Right ventricle myocardium inferior (tissue), 1 donor: ENCODE measurements around the gene PNMT. TPM values are rescaled to one million over a fixed set of nuclear protein-coding genes. Genes with fewer than 3 reads are reported as not detected.
A peak's percentile ranks its signal among the peaks of the same experiment; 100 is the strongest.

Experiments used
- ATAC-seq: fragments of 200-7000 bp; cut with Tn5 transposase; one replicate; pipeline ENCODE4 v1.9.1; 2020; ENCODE audit warnings: mild to moderate bottlenecking, moderate library complexity
- DNase-seq: peaks from one replicate; pipeline ENCODE4 v3.0.0; 2021; ENCODE audit errors: missing footprints
- intact Hi-C: fragments of 100-400 bp; cut with DNase I; formaldehyde crosslinking; loops from one replicate; pipeline ENCODE4 v1.11.0; 2022
- total RNA-seq: library from RNA; stranded (reverse); fragmentation: NEBNext Ultra II Directional; extraction: Animal tissue kit (Norgen Biotek cat#: 25700); gene quantifications from one replicate; pipeline ENCODE4 v1.2.1, GENCODE V29; 2021
- donor health status: DM: no; HTN: yes; CAD: no; lungs with severe emphysema.

Gene PNMT
- total RNA-seq, 1 donor from 2014 or later = 5.1 TPM

DNA sequence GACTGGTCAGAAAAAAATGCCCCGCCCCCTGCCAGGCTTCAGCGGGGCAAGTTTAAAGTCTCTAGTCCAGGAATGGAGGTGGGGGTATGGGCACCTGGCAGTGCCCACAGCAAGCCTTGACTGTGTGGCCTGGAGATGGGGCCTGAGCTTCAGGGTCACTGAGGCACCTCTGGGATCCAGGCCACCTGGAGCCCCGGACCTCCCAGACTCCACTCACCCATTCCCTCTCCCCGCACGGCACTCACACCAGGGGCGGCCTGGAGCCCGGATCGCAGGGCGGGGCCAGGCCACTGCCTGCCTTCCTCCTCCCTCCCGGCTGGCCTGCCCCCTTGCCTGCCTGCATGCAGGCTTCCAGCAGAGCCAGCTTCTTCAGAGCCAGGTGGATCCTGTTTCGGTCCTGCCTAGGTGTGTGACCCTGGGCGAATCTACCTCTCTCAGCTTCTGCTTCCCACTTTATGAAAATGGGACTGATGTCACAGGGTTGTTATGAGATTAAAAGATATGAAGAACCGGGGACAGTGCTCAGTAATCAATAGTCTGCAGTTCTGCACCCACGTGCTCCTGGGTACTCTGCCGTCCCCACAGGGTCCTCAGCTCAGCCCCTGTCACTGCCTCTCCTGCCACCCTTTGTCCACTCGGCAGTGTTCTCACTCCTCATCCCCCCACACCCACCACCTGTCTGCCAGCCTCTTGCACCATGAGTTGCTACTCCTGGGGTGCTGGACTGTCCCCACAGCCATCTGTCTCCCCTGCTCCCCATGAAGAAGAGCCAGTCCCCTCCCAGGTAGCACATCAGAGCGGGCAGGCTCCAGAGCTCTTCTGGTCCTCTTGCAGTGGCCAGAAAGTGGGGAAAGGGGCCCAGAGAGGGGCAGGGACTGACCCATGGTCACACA, 4.3 kb upstream of the PNMT start:
- ATAC-seq = peak; percentile 4
- intact Hi-C loops = loop anchor here (5.0 kb wide), 1 partner anchor 88 kb away; no protein-coding TSS in a partner anchor
- no peak for DNase-seq

DNA sequence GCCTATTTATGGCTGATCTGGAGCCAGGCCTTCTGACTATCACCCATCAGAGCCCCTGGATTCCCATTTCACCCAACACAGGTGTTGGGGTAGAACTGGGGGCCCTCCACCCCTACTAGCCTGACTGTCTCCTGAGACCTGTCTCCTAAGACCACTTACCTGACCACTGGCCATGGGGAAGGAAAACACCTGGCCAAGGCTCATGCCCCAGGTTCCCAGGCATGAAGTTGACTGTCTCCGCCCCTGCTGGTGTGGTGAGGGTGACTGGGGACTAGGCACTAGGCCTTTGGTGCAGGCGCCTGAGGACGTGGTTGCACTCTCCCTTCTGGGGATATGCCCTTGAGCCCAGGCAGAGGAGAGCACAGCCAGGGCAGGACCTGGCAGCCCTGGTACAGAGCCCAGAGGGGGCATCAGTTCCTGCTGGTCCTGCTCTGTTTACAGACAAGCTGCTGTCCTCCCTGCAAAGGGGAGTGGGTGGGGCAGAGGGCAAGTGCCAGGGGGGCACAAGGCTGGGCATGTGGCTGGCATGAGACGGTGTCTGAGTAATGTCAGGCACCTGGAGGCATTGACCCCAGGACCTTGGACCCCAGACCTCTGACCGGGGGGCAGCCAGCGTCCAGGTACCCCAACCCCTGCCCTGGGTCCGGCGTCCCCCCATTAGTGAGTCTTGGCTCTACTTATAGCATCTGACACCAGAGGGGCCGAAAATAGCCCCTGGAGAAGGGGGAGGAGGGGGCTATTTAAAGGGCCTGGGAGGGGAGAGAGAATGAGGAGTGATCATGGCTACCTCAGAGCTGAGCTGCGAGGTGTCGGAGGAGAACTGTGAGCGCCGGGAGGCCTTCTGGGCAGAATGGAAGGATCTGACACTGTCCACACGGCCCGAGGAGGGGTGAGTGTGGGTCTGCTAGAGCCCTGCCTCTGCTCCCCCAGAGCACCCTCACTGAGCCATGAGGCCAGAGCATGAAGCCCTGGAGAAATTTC, 3.4 kb upstream of the PNMT start, which contains the start of gene TCAP:
TSS of gene TCAP (plus strand) at position 769 of the 981 bp plus-strand sequence. CDS start at position 780, 11 bp downstream.
- peak; percentile 49 for ATAC-seq
- DNase-seq = peak; percentile 78
- intact Hi-C loops = loop anchor here (5.0 kb wide), 2 partner anchors 37 to 87 kb away; partner anchors contain the start of gene ERBB2

DNA sequence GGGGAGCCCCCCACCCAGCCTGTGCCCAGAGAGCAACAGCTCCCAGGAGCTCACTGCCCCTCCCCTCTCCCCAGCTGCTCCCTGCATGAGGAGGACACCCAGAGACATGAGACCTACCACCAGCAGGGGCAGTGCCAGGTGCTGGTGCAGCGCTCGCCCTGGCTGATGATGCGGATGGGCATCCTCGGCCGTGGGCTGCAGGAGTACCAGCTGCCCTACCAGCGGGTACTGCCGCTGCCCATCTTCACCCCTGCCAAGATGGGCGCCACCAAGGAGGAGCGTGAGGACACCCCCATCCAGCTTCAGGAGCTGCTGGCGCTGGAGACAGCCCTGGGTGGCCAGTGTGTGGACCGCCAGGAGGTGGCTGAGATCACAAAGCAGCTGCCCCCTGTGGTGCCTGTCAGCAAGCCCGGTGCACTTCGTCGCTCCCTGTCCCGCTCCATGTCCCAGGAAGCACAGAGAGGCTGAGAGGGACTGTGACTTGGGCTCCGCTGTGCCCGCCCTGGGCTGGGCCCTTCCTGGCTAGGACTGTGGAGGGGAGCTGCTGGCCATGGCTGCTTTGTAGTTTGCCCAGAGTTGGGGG, 2.5 kb upstream of the PNMT start:
- ATAC-seq = peak; percentile 0
- intact Hi-C loops = loop anchor here (5.0 kb wide), 1 partner anchor 37 kb away; the partner anchor contains the start of gene ERBB2
- no peak for DNase-seq

DNA sequence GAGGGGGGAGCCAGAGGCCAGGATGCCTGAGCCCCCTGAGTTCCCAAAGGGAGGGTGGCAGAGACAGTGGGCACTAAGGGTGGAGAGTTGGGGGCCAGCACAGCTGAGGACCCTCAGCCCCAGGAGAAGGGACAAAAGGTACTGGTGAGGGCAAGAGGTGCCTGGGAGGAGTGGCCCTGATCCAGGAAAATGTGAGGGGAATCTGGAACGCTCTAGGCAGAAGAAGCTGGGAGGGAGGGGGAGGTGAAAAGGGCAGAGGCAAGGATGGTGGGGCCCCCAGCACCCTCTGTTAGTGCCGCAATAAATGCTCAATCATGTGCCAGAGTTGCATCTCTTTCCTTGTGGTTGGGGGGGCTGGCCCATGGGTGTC, 2.0 kb upstream of the PNMT start:
- DNase-seq (no peak), ATAC-seq (no peak)
- intact Hi-C loops = loop anchor here (5.0 kb wide), 1 partner anchor 36 kb away; the partner anchor contains the start of gene ERBB2

DNA sequence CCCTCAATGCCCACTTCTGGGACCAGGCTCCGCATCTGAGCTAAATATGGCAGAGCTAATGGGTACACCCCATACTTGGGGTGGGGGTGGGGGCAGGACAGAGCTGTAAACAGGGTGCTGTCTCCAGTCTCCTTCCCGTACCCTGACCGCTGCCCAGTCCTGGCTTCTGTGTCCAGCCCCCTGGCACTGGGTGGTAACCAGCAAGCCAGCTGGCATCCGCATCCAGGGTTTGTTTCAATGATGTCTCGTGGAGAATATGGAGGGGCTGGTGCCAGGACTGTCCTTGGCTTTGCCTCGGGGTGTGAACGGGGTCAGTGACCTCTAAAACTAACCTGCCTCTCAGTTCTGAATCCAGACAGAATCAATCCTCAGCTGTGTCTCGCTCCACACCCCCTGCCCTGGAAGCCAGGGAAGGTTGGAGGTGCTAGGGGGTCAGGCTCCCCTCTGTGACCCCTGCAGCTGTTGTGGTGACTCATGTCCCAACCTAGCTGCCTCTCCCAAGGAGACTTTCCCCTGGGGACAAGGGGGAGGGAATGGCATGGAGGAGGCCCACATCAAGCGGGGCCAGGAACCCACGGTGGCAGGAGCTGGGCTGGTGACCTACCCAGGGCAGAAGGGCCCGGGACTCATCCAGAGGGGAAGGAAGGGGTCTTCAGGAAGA, 1.5 kb upstream of the PNMT start:
- intact Hi-C loops = loop anchor here (5.0 kb wide), 1 partner anchor 36 kb away; the partner anchor contains the start of gene ERBB2
- DNase-seq (peak; percentile 79), ATAC-seq (peak; percentile 55)

DNA sequence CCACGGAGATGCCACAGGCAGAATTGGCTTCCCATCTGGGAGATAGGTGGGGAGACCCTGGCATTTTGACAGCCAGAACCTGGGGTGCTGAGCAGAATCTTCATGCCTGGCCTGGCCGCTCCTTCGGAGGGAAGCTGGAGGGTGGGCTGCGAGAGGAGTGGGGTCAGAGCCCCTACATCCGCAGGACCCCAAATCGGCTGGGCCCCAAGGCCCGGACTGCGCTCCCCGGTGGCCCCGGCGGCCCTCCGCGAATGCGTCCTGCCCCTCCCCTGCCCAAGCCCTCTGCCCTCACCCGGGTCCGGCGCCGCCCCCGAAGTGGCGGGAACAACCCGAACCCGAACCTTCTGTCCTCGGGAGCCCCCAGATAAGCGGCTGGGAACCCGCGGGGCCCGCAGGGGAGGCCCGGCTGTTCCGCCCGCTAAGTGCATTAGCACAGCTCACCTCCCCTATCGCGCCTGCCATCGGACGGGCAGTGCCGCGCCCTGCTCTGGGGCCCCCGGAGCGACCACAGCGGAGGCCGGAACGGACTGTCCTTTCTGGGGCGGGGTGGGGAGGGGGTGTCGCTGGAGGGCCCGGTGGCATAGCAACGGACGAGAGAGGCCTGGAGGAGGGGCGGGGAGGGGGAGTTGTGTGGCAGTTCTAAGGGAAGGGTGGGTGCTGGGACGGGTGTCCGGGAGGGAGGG, 850 bp upstream of the PNMT start:
- intact Hi-C loops = loop anchor here (5.0 kb wide), 1 partner anchor 35 kb away; the partner anchor contains the start of gene ERBB2
- ATAC-seq = peak; percentile 15
- peak; percentile 75 for DNase-seq

DNA sequence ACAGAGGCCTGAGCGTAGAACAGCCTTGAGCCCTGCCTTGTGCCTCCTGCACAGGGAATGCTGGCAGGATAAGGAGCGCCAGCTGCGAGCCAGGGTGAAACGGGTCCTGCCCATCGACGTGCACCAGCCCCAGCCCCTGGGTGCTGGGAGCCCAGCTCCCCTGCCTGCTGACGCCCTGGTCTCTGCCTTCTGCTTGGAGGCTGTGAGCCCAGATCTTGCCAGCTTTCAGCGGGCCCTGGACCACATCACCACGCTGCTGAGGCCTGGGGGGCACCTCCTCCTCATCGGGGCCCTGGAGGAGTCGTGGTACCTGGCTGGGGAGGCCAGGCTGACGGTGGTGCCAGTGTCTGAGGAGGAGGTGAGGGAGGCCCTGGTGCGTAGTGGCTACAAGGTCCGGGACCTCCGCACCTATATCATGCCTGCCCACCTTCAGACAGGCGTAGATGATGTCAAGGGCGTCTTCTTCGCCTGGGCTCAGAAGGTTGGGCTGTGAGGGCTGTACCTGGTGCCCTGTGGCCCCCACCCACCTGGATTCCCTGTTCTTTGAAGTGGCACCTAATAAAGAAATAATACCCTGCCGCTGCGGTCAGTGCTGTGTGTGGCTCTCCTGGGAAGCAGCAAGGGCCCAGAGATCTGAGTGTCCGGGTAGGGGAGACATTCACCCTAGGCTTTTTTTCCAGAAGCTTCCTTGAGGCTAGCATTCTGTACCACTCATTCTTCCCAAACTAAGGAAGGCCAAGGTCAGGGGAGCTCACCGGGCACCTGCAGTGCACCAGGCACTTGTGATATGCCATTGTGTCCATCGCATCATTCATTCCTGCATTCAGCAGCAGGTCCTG, 1.9 kb downstream of the PNMT start:
- DNase-seq = no peak
- ATAC-seq = no peak
- intact Hi-C loops = loop anchor here (5.0 kb wide), 3 partner anchors 32 to 62 kb away; partner anchors contain the start of genes ERBB2, MIEN1 and STARD3

DNA sequence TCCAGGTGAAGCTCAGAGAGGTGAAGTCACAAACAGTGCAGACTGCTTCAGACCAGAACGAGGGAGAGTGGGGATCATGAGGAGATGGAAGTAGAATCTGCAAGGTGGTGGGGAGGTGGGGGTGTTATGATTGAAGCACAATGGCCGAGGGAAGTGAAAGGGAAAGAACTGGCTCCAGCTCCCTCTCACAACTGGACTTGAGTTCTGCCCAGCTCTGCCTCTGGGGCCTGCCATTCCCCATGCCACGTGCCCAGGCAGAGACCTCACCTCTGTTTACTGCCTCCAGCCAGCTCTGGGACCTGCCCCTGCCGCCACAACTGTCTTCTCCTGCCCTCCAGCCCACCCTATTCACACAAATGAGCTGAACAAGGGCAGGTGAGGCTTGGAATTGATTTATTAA, 2.5 kb downstream of the PNMT start:
- intact Hi-C loops = loop anchor here (5.0 kb wide), 2 partner anchors 33 to 62 kb away; partner anchors contain the start of genes MIEN1 and STARD3
- DNase-seq (no peak), ATAC-seq (no peak)

DNA sequence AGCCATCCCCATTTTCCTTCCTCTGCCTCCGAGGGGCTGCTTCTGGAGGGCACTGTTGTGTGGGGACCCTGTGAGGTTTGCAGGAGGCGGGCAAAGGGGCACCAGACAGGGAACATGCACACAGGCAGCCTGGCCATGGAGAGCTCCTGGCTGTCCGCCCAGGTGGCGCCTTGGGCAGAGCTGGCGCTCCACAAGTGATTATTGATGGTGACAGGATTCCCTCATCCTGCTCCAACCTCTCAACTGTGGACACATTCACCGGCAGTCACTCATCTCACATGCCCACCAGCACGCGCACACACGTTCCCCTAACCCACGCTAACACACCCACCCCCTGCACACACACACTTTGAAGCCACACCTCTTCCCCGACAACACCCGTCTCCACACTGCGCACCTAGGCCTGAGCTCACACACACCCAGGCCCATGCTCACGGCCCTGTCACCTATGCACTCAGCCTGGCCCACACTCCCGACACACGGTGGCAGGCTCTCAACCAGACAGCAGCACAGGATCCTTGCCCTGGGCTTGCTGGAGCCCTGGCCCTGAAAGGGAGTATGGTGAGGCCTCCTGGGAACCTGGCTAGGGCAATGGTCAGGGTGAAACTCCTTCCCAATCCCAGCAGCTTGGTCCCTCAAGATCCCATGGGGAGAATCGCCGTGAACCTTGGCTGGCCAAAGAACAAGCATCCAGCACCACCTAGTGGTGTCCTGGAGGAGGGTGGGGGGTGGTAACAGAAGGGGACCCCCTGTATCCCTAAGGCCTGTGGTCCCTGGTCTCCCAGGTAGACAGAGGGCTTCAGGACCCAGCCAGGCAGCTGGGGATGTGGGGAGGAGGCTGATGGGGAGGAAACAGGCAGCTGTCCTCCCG, 3.6 kb downstream of the PNMT start:
- intact Hi-C loops = loop anchor here (5.0 kb wide), 2 partner anchors 35 to 60 kb away; partner anchors contain the start of genes MIEN1 and STARD3
- DNase-seq = no peak
- ATAC-seq = peak; percentile 21

DNA sequence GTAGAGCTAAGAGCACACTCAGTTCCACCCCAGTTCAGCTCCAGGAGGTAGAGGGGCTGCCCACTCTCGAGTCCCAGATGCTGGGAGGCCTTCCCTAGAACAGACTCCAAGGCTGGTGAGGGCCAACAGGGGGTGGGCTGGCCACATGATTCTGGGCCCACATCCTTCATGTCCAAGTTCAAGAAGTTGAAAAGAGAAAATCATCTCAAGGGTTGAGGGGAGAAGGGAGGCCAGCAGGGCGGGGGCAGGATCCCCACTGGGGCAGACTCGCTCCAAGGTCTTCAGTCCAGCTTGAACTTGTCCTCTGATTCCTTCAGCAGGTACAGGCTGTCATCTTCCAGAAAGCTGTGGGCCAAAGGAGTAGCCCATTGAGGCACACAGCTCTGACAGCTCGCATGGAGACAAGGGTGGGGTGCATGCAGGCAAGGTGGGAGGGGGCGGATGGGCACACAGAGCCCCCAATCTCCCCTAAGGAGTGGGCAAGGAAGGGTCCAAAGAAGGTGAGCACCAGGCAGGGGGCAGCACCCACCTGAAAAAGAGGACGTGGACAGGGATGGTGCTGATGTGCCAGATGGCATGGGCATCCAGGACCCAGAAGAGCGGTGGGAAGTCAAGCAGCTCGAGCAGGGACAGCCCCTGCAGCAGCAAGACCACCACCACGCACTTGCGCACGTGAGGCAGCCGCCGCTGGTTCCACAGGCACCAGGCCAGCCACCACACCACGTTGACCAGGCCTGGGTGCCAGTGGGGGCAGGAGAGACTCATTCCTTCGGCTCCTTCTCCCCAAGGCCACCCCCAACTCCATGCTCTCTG, 4.5 kb downstream of the PNMT start:
- ATAC-seq (no peak), DNase-seq (no peak)
- intact Hi-C loops = loop anchor here (5.0 kb wide), 2 partner anchors 35 to 60 kb away; partner anchors contain the start of genes MIEN1 and STARD3

DNA sequence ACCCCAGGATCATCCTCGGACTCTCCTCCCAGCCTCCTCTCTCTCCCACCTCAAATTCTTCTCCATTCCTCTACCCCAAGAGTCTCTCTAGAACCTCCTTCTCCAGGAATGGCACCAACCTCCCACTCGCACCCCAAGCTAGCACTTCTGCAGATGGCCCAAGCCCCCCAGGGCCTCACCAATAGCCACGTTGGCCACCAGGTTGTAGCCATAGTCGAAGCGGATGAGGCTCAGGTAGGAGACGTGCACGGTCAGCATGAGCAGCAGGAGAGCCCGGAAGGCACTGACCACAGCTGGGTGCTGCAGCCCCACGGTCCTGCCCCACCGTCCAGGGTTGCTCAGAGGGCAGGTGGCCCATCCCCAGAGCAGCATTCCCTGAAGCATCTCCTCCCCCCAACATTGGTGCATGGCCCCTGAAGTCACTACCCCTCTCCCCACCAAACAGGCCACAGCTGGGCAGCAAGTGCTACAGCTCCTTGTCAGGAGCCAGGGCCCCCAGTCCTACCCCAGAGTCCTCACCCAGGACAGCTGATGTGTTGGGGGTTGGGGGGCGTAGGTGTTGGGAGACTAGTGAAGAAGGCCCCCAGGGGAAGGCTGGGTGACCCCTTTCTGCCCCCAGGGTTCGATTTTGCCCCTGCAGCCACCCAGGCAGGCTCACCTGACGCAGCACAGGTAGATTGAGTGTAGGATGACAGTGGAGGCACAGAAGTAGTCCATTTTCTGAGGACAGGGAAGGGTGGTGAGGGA, 5.3 kb downstream of the PNMT start:
- DNase-seq = no peak
- no peak for ATAC-seq
- intact Hi-C loops = loop anchor here (5.0 kb wide), 2 partner anchors 36 to 59 kb away; partner anchors contain the start of genes MIEN1 and STARD3

DNA sequence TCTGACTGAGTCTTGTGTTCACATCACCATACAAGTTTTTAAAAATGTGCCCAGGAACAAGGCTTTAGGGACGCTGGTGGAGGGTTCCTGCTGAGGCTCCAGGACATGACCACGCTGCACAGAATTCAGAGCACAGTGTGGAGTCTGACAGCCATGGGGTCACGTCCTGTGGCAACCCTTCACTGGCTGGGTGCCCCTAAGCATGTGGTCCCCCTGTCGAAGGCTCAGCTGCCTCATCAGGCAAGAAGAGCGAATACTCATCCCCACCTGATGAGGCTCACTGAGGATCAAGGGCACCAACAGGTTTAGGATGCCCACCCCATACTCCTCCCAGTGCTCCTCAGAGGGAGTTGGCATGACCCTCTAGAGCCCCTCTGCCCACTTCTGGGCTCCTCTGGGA, 5.9 kb downstream of the PNMT start:
- DNase-seq (no peak), ATAC-seq (no peak)
- intact Hi-C loops = loop anchor here (5.0 kb wide), 2 partner anchors 37 to 58 kb away; partner anchors contain the start of genes MIEN1 and STARD3

DNA sequence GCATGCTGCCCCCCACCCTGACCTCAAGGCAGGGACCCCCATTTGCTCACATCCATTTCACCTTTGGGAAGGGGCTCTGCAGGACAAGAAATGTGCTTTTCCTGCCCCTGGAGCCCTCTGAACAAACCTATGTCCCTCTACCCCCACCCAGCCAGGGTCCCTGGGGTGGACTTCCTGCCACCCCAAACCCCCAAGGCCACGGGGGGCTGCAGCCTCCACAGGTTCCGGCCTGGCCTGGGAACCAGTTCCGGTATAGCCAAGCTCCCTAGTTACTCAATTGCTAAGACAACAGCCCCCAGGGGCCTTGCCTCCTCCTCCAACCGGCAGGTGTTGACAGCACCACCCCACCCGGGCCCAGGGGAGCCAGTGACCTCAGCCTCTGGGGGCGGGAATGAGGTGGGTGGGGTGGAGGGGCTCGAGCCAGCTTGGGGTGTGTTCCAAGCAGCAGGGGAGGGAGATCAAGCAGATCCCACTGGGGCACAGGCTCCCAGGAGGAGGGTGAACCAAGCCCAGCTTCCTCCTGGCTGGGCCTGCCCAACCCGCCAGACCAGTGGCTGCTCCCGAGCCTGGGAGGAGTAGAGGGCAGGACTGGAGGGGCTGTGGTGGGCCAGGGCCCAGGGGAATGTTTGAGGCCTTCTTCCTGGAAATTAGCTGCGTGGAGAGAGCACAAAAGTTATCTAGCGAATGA, 6.6 kb downstream of the PNMT start:
- DNase-seq (no peak), ATAC-seq (peak; percentile 35)
- intact Hi-C loops = loop anchor here (5.0 kb wide), 2 partner anchors 38 to 57 kb away; partner anchors contain the start of genes MIEN1 and STARD3
